Stimulated activated CD8-positive, alpha-beta memory T cell treated with anti-CD3 and anti-CD28 coated beads, Interleukin-7, amount 100 ng/mL, for 24 hours (primary cell): ENCODE data around the gene NECAB2.

Experiments used
- DNase-seq: peaks from one replicate; pipeline ENCODE4 v3.0.0-alpha.2; 2020; ENCODE audit warnings: low read depth

NECAB2 gene

DNA sequence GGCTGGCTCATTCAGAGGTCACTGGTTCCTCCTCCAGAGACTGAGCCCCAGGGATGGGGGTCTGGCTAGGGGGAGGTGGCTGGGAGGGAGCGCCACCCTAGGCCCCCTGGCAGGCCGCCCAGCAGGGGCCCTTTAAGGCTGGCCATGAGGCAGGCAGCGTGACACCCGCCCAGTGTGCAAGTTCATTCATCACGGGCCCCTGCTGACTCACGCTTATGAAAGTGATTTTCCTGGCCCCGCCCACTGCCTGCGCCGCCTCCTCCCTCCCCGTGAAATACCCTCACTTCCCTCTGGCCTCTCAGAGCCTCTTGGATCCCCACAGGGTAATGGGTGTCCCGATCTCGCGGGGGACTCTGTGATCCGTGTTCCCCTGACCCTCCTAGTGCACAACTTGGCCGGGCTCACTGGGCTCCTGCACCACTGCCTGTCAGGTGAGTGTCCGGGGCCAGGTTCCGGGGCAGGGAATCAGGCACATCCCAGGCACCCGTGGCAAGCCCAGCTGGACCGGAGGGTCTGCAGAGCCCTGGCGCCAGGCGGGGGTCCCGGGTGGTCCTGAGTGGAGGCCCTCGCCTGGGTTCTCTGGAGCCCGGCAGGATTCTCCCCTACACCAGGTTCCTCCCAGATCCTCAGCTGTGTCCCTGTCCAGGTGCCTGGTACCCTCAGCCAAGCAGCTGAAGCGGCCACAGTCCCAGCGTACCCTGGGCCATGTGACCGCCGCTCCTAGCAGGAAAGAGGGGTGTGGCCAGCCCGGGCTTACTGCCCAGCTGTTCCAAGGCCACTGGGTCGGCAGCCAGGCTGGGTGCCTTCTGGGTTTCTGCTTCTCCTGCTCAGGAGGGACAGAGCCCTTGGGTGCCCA, 14.9 kb upstream of the NECAB2 start, which contains the start of gene OSGIN1:
TSS of gene OSGIN1 (plus strand) at position 301 of the 856 bp plus-strand sequence. CDS start 4,432 bp downstream, outside the sequence.
- DNase-seq = peak; percentile 66

DNA sequence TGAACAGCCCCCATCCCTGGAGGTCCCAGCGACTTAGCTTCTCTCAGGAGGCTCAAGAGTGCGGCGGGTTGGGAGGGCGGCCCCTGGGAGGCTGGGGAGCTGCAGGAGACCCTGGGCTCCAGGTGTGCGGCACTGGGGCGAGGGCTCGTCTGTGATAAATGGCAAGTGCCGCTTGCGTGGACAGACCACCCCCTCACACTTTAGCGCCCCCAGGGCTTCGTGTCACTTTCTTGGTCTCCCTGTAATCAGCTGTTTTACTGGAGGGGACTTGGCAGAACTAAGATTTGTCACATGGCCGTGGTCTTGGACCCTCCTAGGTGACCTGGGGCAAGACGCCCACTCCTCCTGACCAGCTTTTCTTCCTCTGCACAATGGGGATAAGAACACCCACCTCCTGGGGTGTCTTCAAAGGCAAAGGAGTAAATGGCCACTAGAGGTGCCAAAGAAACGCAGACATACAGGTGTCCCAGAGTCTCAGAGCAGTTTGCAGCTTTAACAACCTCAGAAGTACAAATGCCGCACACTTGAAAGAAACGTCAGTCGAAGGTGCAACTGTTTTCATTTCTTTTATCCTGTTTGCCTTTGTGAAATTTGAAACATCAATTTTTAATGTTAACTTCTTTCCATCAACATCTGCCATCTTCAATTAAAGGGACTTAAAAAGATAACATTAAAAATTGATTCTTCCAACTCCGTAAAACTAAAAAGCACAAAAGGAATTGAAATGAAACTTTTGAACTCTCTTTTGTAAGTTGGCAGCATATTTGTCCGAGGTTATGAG, 14.1 kb upstream of the NECAB2 start:
- no peak for DNase-seq

DNA sequence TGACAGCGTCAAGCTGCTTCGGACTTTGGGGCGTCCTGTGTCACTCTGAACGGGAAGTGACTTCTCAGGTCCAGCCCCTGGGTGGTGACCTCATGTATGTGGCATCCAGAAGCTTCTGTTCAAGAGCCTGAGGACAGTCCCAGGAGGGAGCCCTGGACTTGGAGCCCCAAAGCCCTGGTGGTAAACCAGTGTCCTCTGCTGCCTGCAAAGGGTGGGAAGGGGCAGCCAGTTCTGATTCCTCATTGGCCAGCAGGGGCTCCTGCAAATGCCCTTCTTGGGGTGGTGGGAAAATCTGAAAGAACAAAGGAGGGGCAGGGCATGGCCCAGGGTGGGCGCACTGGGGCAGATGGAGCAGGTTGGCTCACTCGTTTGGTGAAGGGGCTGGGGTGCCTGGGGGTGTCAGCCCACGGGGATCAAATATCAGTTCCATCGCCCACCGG, 13.4 kb upstream of the NECAB2 start:
- DNase-seq = no peak

DNA sequence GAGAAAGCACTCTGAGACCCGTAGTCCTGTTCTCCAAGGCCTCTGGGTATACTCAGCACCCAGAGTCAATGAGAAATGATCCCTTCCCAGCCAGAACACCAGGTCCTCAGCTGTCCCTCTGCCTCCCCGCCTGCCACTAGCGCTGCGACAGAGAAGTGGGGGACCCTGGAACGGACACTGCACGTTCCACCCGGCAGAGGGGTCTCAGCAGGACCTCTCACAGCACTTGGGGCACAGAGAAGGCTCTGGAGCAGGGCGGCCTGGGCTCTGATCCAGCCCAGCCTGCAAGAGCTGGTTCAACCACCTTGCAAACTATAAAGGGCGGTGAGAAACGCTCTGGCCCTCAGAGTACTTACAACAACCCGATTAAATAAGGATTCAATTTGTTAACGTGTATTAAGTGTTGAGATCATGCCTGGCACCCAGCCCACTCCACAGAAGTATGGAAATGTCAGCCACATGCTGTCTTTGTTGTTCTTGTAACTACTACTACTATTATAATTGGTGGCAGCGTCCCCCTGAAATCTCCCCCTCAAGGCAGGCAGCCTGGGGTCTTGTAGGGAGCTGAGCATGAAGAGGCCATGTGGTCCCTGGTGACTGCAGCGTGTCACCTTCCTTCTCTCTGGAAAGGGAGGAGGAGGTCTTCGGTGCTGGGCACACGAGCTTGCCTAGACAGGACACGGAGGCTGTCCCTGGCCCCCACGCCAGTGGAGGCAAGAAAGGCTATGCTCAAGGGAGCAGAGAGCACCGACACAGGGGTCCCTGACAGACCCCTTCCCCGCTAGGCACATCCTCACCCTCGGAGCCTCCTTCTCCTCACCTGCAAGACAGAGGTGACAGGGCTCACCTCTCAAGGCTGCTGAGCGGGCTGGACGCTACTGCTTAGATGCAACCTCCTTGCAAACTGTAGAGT, 12.6 kb upstream of the NECAB2 start:
- DNase-seq = no peak

- DNase-seq = peak; percentile 63
Measured at GRCh38 chr16:83956336-83957289, 11.4 kb upstream of the NECAB2 start.

- DNase-seq = no peak
Measured at GRCh38 chr16:83957296-83957855, 10.7 kb upstream of the NECAB2 start.

- DNase-seq = no peak
Measured at GRCh38 chr16:83958137-83958845, 9.8 kb upstream of the NECAB2 start.

DNA sequence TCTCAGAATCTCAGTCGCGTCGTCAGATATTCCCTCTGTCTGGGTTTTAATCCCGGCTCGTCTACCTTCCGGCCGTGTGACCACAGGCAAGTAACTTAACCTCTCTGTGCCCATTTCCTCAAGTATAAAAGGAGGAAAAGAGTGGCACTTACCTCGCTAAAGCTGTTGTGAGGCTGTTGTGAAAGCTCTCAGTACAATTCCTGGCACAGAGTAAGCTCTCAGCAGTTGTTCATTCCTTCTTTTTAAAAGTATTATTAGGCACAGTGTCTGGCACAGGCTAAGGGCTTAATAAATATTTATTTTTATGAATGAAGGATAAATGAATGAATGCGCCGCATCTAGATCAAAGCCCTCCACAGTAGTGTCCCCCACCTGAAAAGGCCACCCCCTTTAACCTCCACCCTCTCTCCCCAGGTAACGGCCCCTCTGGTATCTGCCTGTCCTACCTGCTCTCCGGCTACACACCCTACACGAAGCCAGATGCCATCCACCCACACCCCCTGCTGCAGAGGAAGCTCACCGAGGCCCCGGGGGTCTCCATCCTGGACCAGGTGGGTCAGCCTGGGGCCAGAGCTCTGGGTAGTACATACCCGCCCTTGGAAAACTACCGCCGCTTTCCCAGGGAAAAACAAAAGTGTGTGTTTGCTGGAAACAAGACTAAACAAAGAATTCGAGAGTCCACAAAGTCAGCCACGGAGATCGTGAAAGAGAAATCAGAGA, 9.0 kb upstream of the NECAB2 start:
- no peak for DNase-seq

GRCh38 chr16:83959656-83960434, 8.2 kb upstream of the NECAB2 start:
- no peak for DNase-seq

GRCh38 chr16:83960521-83961249, 7.4 kb upstream of the NECAB2 start:
- DNase-seq = no peak

- no peak for DNase-seq
Measured at GRCh38 chr16:83961591-83961990, 6.5 kb upstream of the NECAB2 start.

- no peak for DNase-seq
Measured at GRCh38 chr16:83963277-83964119, 4.5 kb upstream of the NECAB2 start.

DNA sequence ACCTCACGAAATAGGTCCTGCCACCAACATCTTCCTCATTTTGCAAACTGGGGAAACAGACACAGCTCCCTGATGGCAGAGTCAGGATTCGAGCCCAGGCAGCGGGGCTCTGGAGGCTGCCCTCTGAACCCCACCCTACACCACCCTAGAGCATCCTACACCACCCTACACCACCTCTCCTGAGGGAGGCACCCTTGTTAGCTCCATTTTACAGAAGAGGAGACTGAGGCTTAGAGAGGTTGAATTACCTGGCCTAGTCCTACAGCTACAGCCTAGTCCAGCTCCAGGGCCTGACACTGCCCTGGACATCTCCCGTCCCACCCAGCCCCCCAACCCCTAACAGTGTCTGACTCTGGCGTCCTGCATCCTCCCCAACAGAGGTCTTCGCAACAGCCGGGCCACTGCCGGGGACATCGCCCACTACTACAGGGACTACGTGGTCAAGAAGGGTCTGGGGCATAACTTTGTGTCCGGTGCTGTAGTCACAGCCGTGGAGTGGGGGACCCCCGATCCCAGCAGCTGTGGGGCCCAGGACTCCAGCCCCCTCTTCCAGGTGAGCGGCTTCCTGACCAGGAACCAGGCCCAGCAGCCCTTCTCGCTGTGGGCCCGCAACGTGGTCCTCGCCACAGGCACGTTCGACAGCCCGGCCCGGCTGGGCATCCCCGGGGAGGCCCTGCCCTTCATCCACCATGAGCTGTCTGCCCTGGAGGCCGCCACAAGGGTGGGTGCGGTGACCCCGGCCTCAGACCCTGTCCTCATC, 3.2 kb upstream of the NECAB2 start:
- DNase-seq = no peak

GRCh38 chr16:83965444-83966152, 2.4 kb upstream of the NECAB2 start:
- DNase-seq = no peak

GRCh38 chr16:83966153-83966696, 1.8 kb upstream of the NECAB2 start:
- no peak for DNase-seq
